Endodermal cell (in vitro differentiated cells): ENCODE measurements around the gene STK4. TPM values are rescaled to one million over a fixed set of nuclear protein-coding genes. Genes with fewer than 3 reads are reported as not detected.

Experiments
- DNase-seq: peaks from one replicate; pipeline ENCODE4 v3.0.0-alpha.2; 2017
- H3K27ac ChIP-seq: 2 replicates; pipeline ENCODE4 v1.5.1; 2013; ENCODE audit warnings: mild to moderate bottlenecking, low read depth, low read length, moderate library complexity
- H3K27me3 ChIP-seq: 2 replicates; pipeline ENCODE4 v1.6.1; 2013; ENCODE audit warnings: mild to moderate bottlenecking, low read length, moderate library complexity; ENCODE audit not compliant: insufficient read depth, control insufficient read depth, poor library complexity, severe bottlenecking
- H3K36me3 ChIP-seq: 2 replicates; pipeline ENCODE4 v1.7.0; 2013; ENCODE audit warnings: mild to moderate bottlenecking, low read length, moderate library complexity; ENCODE audit not compliant: control insufficient read depth, insufficient read depth
- H3K4me1 ChIP-seq: one replicate; pipeline ENCODE4 v1.7.0; 2013; ENCODE audit warnings: low read length; ENCODE audit not compliant: control insufficient read depth, insufficient read depth
- H3K4me3 ChIP-seq: 2 replicates; pipeline ENCODE4 v1.5.1; 2013; ENCODE audit warnings: mild to moderate bottlenecking, low read length, moderate library complexity
- H3K9ac ChIP-seq: 2 replicates; pipeline ENCODE4 v1.6.1; 2013; ENCODE audit warnings: mild to moderate bottlenecking, low read length, moderate library complexity; ENCODE audit not compliant: poor library complexity, severe bottlenecking; ENCODE audit errors: extremely low read depth
- H3K9me3 ChIP-seq: 2 replicates; pipeline ENCODE4 v1.6.1; 2013; ENCODE audit warnings: mild to moderate bottlenecking, low read length, moderate library complexity; ENCODE audit not compliant: control insufficient read depth
- H3K27ac Mint-ChIP-seq: 2 replicates; pipeline ENCODE4 v1.8.0; 2020; ENCODE audit warnings: mixed read lengths
- H3K27me3 Mint-ChIP-seq: 2 replicates; pipeline ENCODE4 v1.8.0; 2021; ENCODE audit warnings: mild to moderate bottlenecking, mixed read lengths; ENCODE audit not compliant: insufficient read depth
- H3K36me3 Mint-ChIP-seq: 2 replicates; pipeline ENCODE4 v1.8.0; 2020; ENCODE audit warnings: low read depth, mixed read lengths
- H3K4me1 Mint-ChIP-seq: 2 replicates; pipeline ENCODE4 v1.8.0; 2020; ENCODE audit warnings: mixed read lengths
- H3K4me3 Mint-ChIP-seq: 2 replicates; pipeline ENCODE4 v1.8.0; 2020; ENCODE audit warnings: mild to moderate bottlenecking, moderate library complexity, mixed read lengths
- H3K9me3 Mint-ChIP-seq: 2 replicates; pipeline ENCODE4 v1.8.0; 2020; ENCODE audit warnings: mild to moderate bottlenecking, mixed read lengths
- CTCF ChIP-seq: fragments of 200-600 bp; sonication (generic); conservative IDR thresholded peaks from 2 replicates; pipeline ENCODE4 v1.5.0; 2021; ENCODE audit warnings: antibody characterized with exemption, mild to moderate bottlenecking
- WGBS, 2 experiments: methylation state at CpG; one replicate each; pipeline versions ENCODE4 v1.1.5 to v1.1.7; 2013; ENCODE audit warnings: missing lambda C conversion rate in 2 of 2, mixed read lengths in 1 of 2; ENCODE audit not compliant: insufficient coverage in 1 of 2, insufficient read length in 1 of 2; 5-methylcytosine and 5-hydroxymethylcytosine counted together
- total RNA-seq, 2 donors: library from RNA; stranded (reverse); fragmentation: NEBNext Ultra II Directional in 1 of 2; extraction: Animal tissue kit (Norgen Biotek cat#: 25700) in 1 of 2; gene quantifications; 2 replicates in 1 of 2; 3 replicates in 1 of 2; pipeline ENCODE4 v1.2.1, GENCODE V29; 2021

STK4 gene
- total RNA-seq, 2 donors from 2014 or later: 29.2 to 33.1 TPM

- Histone ChIP-seq H3K9me3 (no peaks in the 10 kb centered on the region), H3K36me3 (peaks cover 45% of the 10 kb centered on the region), H3K4me1 (no peaks in the 10 kb centered on the region), H3K4me3 (no peak overlapping the region), H3K27me3 (no peaks in the 10 kb centered on the region), H3K27ac (no peak overlapping the region), H3K9ac (no peak overlapping the region)
- no peak for TF ChIP-seq CTCF
- no peak for DNase-seq
- H3K4me1 Mint-ChIP-seq: peaks cover 6% of the 10 kb centered on the region
- no peaks in the 10 kb centered on the region for H3K9me3 Mint-ChIP-seq
- H3K27me3 Mint-ChIP-seq: no peaks in the 10 kb centered on the region
- 89 to 95% methylated on average over 2 to 3 of the region's 3 CpGs for WGBS, 2 experiments
- no peak overlapping the region for H3K27ac Mint-ChIP-seq
- H3K4me3 Mint-ChIP-seq: no peak overlapping the region
- H3K36me3 Mint-ChIP-seq: peaks cover 55% of the 10 kb centered on the region
Observed at GRCh38 chr20:44931911-44932310, 34.4 kb upstream of the STK4 start.

GRCh38 chr20:44932916-44933315 lies 33.4 kb upstream of the STK4 start:
- H3K27ac ChIP-seq: no peak overlapping the region
- Mint-ChIP-seq H3K4me1 (peaks cover 7% of the 10 kb centered on the region), H3K4me3 (no peak overlapping the region), H3K27ac (no peak overlapping the region), H3K36me3 (peaks cover 65% of the 10 kb centered on the region), H3K9me3 (no peaks in the 10 kb centered on the region), H3K27me3 (no peaks in the 10 kb centered on the region)
- no peaks in the 10 kb centered on the region for H3K9me3 ChIP-seq
- TF ChIP-seq CTCF: no peak
- no peaks in the 10 kb centered on the region for H3K4me1 ChIP-seq
- H3K4me3 ChIP-seq: no peak overlapping the region
- no peak overlapping the region for H3K9ac ChIP-seq
- H3K27me3 ChIP-seq: no peaks in the 10 kb centered on the region
- peaks cover 55% of the 10 kb centered on the region for H3K36me3 ChIP-seq
- DNase-seq: no peak
- 96 to 100% methylated on average over 2 to 8 of the region's 8 CpGs for WGBS, 2 experiments

GRCh38 chr20:44936510-44936909 lies 29.8 kb upstream of the STK4 start:
- Histone ChIP-seq H3K27me3 (no peaks in the 10 kb centered on the region), H3K27ac (no peak overlapping the region), H3K4me1 (peaks cover 4% of the 10 kb centered on the region), H3K9me3 (no peaks in the 10 kb centered on the region), H3K36me3 (peaks cover 88% of the 10 kb centered on the region), H3K4me3 (no peak overlapping the region), H3K9ac (no peak overlapping the region)
- DNase-seq: no peak
- Mint-ChIP-seq H3K27me3 (no peaks in the 10 kb centered on the region), H3K4me1 (peaks cover 12% of the 10 kb centered on the region), H3K9me3 (no peaks in the 10 kb centered on the region), H3K4me3 (no peak overlapping the region), H3K36me3 (peaks cover 70% of the 10 kb centered on the region), H3K27ac (peak overlapping the region; percentile 67)
- 92% methylated on average over 2 to 10 of the region's 10 CpGs for WGBS, 2 experiments
- TF ChIP-seq CTCF: no peak
